ENCODE measurements around the gene HECTD2. TPM values are rescaled to one million over a fixed set of nuclear protein-coding genes. Genes with fewer than 3 reads are reported as not detected.

Gene HECTD2
- total RNA-seq, 1 donor from 2014 or later, result 27.6 TPM

DNA sequence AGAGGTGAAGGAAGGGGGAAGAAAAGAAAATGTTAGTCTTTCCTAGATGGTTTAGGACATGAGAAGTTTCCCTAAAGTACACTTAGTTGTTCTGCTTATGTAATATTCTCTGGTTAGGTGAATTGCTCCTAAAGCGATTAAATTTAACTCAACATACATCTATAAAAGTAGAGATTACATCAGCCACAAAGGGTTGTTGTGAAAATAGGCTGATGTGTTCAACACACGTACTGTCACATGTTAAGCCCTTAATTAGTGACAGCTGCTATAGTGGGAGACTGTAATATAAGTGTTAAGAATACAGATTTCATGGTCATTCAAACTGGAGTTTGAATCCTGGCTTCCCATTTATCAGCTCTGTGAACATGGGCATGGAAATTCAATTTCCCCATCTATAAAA, 12.8 kb downstream of the HECTD2 start:
- H3K9me3 Mint-ChIP-seq (ENCODE audit: unreplicated experiment), result no peaks in the 10 kb centered on the region
- no peak for DNase-seq
- peaks cover 10% of the 10 kb centered on the region for H3K4me1 Mint-ChIP-seq (ENCODE audit: low read depth, unreplicated experiment)
- H3K4me3 Mint-ChIP-seq (ENCODE audit: unreplicated experiment), result no peak overlapping the region
- no peaks in the 10 kb centered on the region for H3K27me3 Mint-ChIP-seq (ENCODE audit: unreplicated experiment)
- TF ChIP-seq, protein P1, sequence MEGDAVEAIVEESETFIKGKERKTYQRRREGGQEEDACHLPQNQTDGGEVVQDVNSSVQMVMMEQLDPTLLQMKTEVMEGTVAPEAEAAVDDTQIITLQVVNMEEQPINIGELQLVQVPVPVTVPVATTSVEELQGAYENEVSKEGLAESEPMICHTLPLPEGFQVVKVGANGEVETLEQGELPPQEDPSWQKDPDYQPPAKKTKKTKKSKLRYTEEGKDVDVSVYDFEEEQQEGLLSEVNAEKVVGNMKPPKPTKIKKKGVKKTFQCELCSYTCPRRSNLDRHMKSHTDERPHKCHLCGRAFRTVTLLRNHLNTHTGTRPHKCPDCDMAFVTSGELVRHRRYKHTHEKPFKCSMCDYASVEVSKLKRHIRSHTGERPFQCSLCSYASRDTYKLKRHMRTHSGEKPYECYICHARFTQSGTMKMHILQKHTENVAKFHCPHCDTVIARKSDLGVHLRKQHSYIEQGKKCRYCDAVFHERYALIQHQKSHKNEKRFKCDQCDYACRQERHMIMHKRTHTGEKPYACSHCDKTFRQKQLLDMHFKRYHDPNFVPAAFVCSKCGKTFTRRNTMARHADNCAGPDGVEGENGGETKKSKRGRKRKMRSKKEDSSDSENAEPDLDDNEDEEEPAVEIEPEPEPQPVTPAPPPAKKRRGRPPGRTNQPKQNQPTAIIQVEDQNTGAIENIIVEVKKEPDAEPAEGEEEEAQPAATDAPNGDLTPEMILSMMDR (IDR thresholded peaks at IDR 0.05; ENCODE audit: partially characterized antibody, unreplicated experiment), result no peak
- H3K36me3 Mint-ChIP-seq (ENCODE audit: unreplicated experiment), result no peaks in the 10 kb centered on the region
- H3K27ac Mint-ChIP-seq (ENCODE audit: unreplicated experiment), result no peak overlapping the region

DNA sequence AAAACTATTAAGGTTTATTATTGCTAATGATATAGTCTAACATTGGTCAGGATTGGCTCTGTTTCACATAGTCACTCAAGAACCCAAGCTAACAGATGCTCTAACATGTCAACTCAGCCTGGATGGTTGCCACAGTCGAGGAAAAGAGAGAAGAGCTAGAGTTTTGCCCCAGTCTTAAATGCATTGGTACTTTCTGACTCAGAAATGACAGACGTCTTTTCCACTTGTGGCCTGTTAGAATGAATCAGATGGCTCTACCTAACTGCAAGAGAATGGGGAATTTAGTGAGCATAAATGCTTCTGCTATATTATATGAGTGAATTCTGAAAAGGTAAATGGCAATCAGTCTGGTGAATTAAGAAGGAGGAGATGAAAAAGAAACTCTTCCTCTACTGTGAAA, 13.9 kb downstream of the HECTD2 start:
- no peak for DNase-seq
- no peak overlapping the region for H3K4me3 Mint-ChIP-seq (ENCODE audit: unreplicated experiment)
- H3K4me1 Mint-ChIP-seq (ENCODE audit: low read depth, unreplicated experiment), result peaks cover 10% of the 10 kb centered on the region
- no peaks in the 10 kb centered on the region for H3K9me3 Mint-ChIP-seq (ENCODE audit: unreplicated experiment)
- no peaks in the 10 kb centered on the region for H3K27me3 Mint-ChIP-seq (ENCODE audit: unreplicated experiment)
- TF ChIP-seq, protein P1 (IDR thresholded peaks at IDR 0.05; ENCODE audit: partially characterized antibody, unreplicated experiment), result no peak
- H3K27ac Mint-ChIP-seq (ENCODE audit: unreplicated experiment), result no peak overlapping the region
- no peaks in the 10 kb centered on the region for H3K36me3 Mint-ChIP-seq (ENCODE audit: unreplicated experiment)

DNA sequence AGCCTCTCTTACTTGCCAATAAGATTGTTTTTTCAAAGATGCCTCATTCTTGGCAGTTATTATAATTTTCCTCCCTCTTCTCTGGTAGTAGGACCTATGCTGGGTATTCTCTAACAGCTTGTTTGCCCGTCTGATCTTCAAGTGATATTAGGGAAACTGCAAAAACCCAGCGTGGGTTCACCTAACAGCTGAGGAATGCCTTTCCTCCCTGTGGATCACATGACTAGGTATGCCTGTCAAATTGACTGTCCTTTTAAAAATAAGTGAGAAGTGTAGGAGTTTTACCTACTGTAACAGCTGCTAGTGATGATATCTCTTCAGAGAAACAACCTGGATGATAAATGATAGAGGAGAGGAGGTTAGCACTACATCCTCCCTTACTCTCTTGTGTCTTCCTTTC, 22.0 kb downstream of the HECTD2 start:
- Mint-ChIP-seq H3K27me3 (ENCODE audit: unreplicated experiment) (no peaks in the 10 kb centered on the region), H3K9me3 (ENCODE audit: unreplicated experiment) (peaks cover 1% of the 10 kb centered on the region), H3K4me1 (ENCODE audit: low read depth, unreplicated experiment) (no peaks in the 10 kb centered on the region), H3K4me3 (ENCODE audit: unreplicated experiment) (no peak overlapping the region), H3K36me3 (ENCODE audit: unreplicated experiment) (peaks cover 1% of the 10 kb centered on the region), H3K27ac (ENCODE audit: unreplicated experiment) (no peak overlapping the region)
- TF ChIP-seq, protein P1 (IDR thresholded peaks at IDR 0.05; ENCODE audit: partially characterized antibody, unreplicated experiment), result no peak
- no peak for DNase-seq

DNA sequence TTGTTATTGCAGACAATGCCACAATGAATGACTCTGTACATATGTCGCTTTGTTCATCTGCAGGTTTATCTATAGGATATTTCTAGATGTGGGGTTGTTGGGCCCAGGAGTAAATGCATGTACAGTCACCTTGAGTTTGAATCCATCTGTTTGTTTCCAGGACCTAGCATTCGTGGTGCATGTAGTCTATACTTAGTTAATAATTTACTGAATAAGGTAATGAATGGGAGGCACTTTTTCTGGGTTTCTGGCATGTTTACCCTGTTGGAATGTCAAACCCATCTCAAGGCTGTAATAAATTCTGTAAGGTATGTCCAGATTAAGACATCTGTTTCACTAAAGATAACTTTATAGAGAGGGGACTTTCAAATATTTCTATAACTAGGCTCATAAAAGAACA, 23.5 kb downstream of the HECTD2 start:
- H3K27ac Mint-ChIP-seq (ENCODE audit: unreplicated experiment), result no peak overlapping the region
- no peak for DNase-seq
- peaks cover 8% of the 10 kb centered on the region for H3K36me3 Mint-ChIP-seq (ENCODE audit: unreplicated experiment)
- H3K27me3 Mint-ChIP-seq (ENCODE audit: unreplicated experiment), result no peaks in the 10 kb centered on the region
- no peak overlapping the region for H3K4me3 Mint-ChIP-seq (ENCODE audit: unreplicated experiment)
- TF ChIP-seq, protein P1 (IDR thresholded peaks at IDR 0.05; ENCODE audit: partially characterized antibody, unreplicated experiment), result no peak
- no peaks in the 10 kb centered on the region for H3K4me1 Mint-ChIP-seq (ENCODE audit: low read depth, unreplicated experiment)
- peaks cover 1% of the 10 kb centered on the region for H3K9me3 Mint-ChIP-seq (ENCODE audit: unreplicated experiment)

DNA sequence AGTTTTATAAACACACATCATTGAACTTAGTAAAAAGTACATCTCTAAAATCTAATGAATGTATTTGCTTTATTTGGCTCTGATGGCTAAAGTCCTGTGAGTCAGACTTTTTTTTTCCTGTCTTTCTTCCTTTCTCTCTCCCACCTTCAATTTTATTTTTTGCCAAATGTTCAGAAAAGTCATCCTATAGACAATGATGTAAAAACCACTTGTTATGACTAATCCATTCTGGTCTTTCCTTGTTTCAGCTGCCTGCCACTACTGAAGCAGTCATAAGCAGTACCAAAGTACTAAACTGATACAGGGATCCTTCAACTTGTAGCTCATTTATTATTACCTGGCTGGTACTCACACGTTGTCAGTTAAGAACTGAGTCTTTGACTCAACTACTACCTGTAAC, 23.9 kb downstream of the HECTD2 start:
- TF ChIP-seq, protein P1 (IDR thresholded peaks at IDR 0.05; ENCODE audit: partially characterized antibody, unreplicated experiment), result no peak
- no peaks in the 10 kb centered on the region for H3K4me1 Mint-ChIP-seq (ENCODE audit: low read depth, unreplicated experiment)
- peaks cover 12% of the 10 kb centered on the region for H3K36me3 Mint-ChIP-seq (ENCODE audit: unreplicated experiment)

More for the DNA sequence above, 23.9 kb downstream of the HECTD2 start:
- Mint-ChIP-seq H3K9me3 (ENCODE audit: unreplicated experiment) (peaks cover 1% of the 10 kb centered on the region), H3K4me3 (ENCODE audit: unreplicated experiment) (no peak overlapping the region), H3K27me3 (ENCODE audit: unreplicated experiment) (no peaks in the 10 kb centered on the region), H3K27ac (ENCODE audit: unreplicated experiment) (no peak overlapping the region)
- no peak for DNase-seq
